Trophoblast cell (in vitro differentiated cells and primary cell): Measurements from ENCODE around the gene MAP3K7.

Experiments used
- DNase-seq, 2 donors: peaks; one replicate each; pipeline ENCODE4 v3.0.0-alpha.2; 2016
- H2AFZ ChIP-seq: 2 replicates; pipeline ENCODE4 v1.6.1; 2013; ENCODE audit warnings: low read length, moderate library complexity, mild to moderate bottlenecking; ENCODE audit not compliant: insufficient read depth, poor library complexity
- H2AK5ac ChIP-seq: 2 replicates; pipeline ENCODE4 v1.6.1; 2013; ENCODE audit warnings: mild to moderate bottlenecking, low read length
- H2BK120ac ChIP-seq: 2 replicates; pipeline ENCODE4 v1.6.1; 2013; ENCODE audit warnings: low read length, mild to moderate bottlenecking, moderate library complexity; ENCODE audit not compliant: insufficient read depth, poor library complexity
- H2BK12ac ChIP-seq: 2 replicates; pipeline ENCODE4 v1.6.1; 2013; ENCODE audit warnings: mild to moderate bottlenecking, low read length, moderate library complexity
- H2BK5ac ChIP-seq: 2 replicates; pipeline ENCODE4 v1.6.1; 2013; ENCODE audit warnings: low read length, low read depth, moderate library complexity, mild to moderate bottlenecking; ENCODE audit not compliant: poor library complexity
- H3K14ac ChIP-seq: 2 replicates; pipeline ENCODE4 v1.6.1; 2013; ENCODE audit warnings: mild to moderate bottlenecking, low read length
- H3K18ac ChIP-seq: 2 replicates; pipeline ENCODE4 v1.6.1; 2013; ENCODE audit warnings: mild to moderate bottlenecking, low read length
- H3K23ac ChIP-seq: 2 replicates; pipeline ENCODE4 v1.6.1; 2013; ENCODE audit warnings: low read length
- H3K27ac ChIP-seq: 2 replicates; pipeline ENCODE4 v1.5.1; 2013; ENCODE audit warnings: low read depth, mild to moderate bottlenecking, inconsistent platforms, low read length, moderate library complexity
- H3K27me3 ChIP-seq: 2 replicates; pipeline ENCODE4 v1.6.1; 2013; ENCODE audit warnings: inconsistent platforms, mild to moderate bottlenecking, low read length, moderate library complexity; ENCODE audit not compliant: insufficient read depth
- H3K36me3 ChIP-seq, 2 experiments: 1 replicate in 1 of 2; 2 replicates in 1 of 2; pipeline ENCODE4 v1.6.1; 2013; ENCODE audit warnings: low read length in 2 of 2, mild to moderate bottlenecking in 2 of 2, moderate library complexity in 1 of 2; ENCODE audit not compliant: insufficient read depth in 2 of 2, control insufficient read depth in 1 of 2
- H3K4ac ChIP-seq: 2 replicates; pipeline ENCODE4 v1.6.1; 2013; ENCODE audit warnings: low read depth, mild to moderate bottlenecking, low read length, moderate library complexity
- H3K4me1 ChIP-seq, 2 experiments: 1 replicate in 1 of 2; 2 replicates in 1 of 2; pipeline ENCODE4 v1.6.1; 2013; ENCODE audit warnings: low read length in 2 of 2, mild to moderate bottlenecking in 2 of 2, moderate library complexity in 1 of 2; ENCODE audit not compliant: insufficient read depth in 2 of 2, control insufficient read depth in 1 of 2
- H3K4me2 ChIP-seq: 2 replicates; pipeline ENCODE4 v1.6.1; 2013; ENCODE audit warnings: inconsistent platforms, mild to moderate bottlenecking, low read length, moderate library complexity
- H3K4me3 ChIP-seq: 2 replicates; pipeline ENCODE4 v1.5.1; 2013; ENCODE audit warnings: mild to moderate bottlenecking, low read depth, low read length, inconsistent platforms
- H3K79me1 ChIP-seq: one replicate; pipeline ENCODE4 v1.6.1; 2013; ENCODE audit warnings: low read length
- H3K79me2 ChIP-seq: 2 replicates; pipeline ENCODE4 v1.6.1; 2013; ENCODE audit warnings: low read length, mild to moderate bottlenecking; ENCODE audit not compliant: control insufficient read depth, insufficient read depth, poor library complexity
- H3K9ac ChIP-seq: 2 replicates; pipeline ENCODE4 v1.6.1; 2013; ENCODE audit warnings: mild to moderate bottlenecking, low read length
- H3K9me3 ChIP-seq: 2 replicates; pipeline ENCODE4 v1.6.1; 2013; ENCODE audit warnings: low read depth, mild to moderate bottlenecking, control low read depth, inconsistent platforms, low read length; ENCODE audit not compliant: insufficient read depth
- H4K12ac ChIP-seq: 2 replicates; pipeline ENCODE4 v1.6.1; 2013; ENCODE audit warnings: low read depth, mild to moderate bottlenecking, low read length, moderate library complexity
- H4K8ac ChIP-seq: 2 replicates; pipeline ENCODE4 v1.6.1; 2013; ENCODE audit warnings: low read depth, mild to moderate bottlenecking, low read length, moderate library complexity
- H4K91ac ChIP-seq: one replicate; pipeline ENCODE4 v1.6.1; 2013; ENCODE audit warnings: low read depth, mild to moderate bottlenecking, low read length, moderate library complexity
- WGBS: extraction: QIAGEN DNeasy Blood & Tissue Kit; methylation state at CpG from one replicate; pipeline ENCODE4 v1.1.7; 2013; ENCODE audit warnings: missing lambda C conversion rate; ENCODE audit not compliant: insufficient read length, insufficient coverage; ENCODE audit errors: extremely low coverage; 5-methylcytosine and 5-hydroxymethylcytosine counted together

MAP3K7 gene

DNA sequence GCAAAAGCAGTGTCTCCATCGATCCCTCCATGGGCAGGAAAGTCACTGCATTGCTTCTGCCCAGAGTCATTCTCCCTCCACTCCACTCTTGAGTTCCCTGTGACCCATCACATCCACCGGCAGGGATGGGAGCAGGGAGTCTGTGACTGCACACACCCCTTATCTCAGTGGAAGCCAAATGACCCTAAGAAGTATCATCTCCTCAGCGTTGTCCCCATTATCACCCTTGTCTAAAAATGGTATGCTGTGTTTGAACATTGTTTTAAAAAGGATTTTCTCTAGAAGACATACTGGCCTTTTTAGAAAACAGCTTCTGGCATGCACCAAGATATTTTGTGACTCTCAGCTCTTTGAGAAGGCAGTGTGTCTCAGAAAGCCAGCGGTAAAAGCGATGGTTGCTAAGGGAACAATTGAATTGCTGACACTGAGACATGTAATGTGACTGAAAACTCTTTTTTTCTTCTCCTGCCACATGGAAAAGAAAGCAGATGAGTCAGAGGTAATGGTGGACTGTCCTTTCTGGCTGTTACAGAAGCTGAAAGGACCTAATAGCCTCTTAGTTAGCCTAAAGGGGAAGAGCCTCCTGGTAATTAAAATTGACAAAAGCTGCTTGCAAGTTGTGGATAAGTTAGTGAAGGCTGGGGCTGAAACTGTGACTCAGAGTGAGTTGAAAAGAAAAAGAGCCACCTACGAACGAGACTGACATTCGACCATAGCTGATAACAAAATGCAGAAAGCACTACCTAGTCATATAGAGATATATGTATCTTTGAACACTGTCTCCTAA, 120.5 kb downstream of the MAP3K7 start:
- Histone ChIP-seq H3K79me1 (peaks cover 2% of the 10 kb centered on the region), H3K9ac (no peak overlapping the region), H2AK5ac (peak overlapping the region; percentile 51), H3K4ac (no peak overlapping the region), H3K4me1 (peaks cover 2 to 5% of the 10 kb centered on the region in 2 experiments), H4K8ac (peak overlapping the region; percentile 30), H3K4me2 (no peak overlapping the region), H2BK5ac (peak overlapping the region; percentile 58), H2BK120ac (peak overlapping the region; percentile 47), H3K4me3 (no peak overlapping the region), H3K79me2 (no peaks in the 10 kb centered on the region), H3K36me3 (no peaks in the 10 kb centered on the region), H3K14ac (peak overlapping the region; percentile 47), H2AFZ (no peak overlapping the region), H4K91ac (peak overlapping the region; percentile 82), H3K27ac (peak overlapping the region; percentile 68), H3K18ac (peak overlapping the region; percentile 14), H3K9me3 (no peaks in the 10 kb centered on the region), H2BK12ac (peak overlapping the region; percentile 90), H4K12ac (no peak overlapping the region), H3K23ac (no peak overlapping the region), H3K27me3 (no peaks in the 10 kb centered on the region)
- no CpG with 5 or more reads among the region's 8 CpGs for WGBS
- DNase-seq: no peak

DNA sequence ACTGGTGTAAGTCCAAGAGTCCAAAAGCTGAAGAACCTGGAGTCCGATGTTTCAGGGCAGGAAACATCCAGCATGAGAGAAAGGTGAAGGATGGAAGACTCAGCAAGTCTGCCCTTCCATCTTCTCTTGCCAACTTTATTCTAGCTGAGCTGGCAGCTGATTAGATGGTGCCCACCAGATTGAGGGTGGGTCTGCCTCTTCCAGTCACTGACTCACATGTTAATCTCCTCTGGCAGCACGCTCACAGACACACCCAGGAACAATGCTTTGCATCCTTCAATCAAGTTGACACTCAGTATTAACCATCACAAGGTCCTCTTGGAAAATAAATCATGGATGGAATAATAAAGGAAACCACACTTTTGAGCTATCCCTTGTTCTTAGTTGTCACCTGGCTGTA, 121.2 kb downstream of the MAP3K7 start:
- no peak overlapping the region for H2BK5ac ChIP-seq
- no peak for DNase-seq
- H3K23ac ChIP-seq: no peak overlapping the region
- no peak overlapping the region for H3K27ac ChIP-seq
- no CpG with 5 or more reads among the region's 2 CpGs for WGBS
- H4K12ac ChIP-seq: no peak overlapping the region
- no peak overlapping the region for H3K14ac ChIP-seq
- H3K4me2 ChIP-seq: no peak overlapping the region
- H3K18ac ChIP-seq: no peak overlapping the region
- H2BK120ac ChIP-seq: no peak overlapping the region
- H3K4me3 ChIP-seq: no peak overlapping the region
- no peaks in the 10 kb centered on the region for H3K36me3 ChIP-seq
- H3K4ac ChIP-seq: no peak overlapping the region
- no peak overlapping the region for H4K91ac ChIP-seq
- H4K8ac ChIP-seq: no peak overlapping the region
- H3K9ac ChIP-seq: no peak overlapping the region
- H3K9me3 ChIP-seq: no peaks in the 10 kb centered on the region
- no peak overlapping the region for H2BK12ac ChIP-seq
- peaks cover 2 to 4% of the 10 kb centered on the region in 2 experiments for H3K4me1 ChIP-seq
- H3K27me3 ChIP-seq: no peaks in the 10 kb centered on the region
- H3K79me1 ChIP-seq: peaks cover 2% of the 10 kb centered on the region
- H2AK5ac ChIP-seq: no peak overlapping the region
- no peak overlapping the region for H2AFZ ChIP-seq
- no peaks in the 10 kb centered on the region for H3K79me2 ChIP-seq

DNA sequence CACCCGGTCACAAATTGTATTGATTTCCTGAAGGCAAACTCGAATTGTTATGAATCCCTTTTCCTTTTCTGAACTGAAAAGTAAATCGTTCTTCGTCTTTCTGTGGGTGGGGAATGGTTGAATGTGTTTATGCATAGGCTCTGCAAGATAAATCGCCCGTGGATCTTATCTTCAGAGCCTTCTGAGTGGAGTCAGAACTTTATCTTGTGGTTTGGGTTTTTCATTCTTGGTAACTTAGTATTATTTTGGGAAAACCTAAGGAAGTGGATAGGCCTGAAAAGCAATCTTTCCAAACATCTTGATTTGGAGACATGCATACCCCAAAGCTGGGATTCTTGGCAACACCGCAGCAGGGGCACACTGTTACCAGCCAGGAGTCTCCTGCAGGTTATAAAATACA, 122.4 kb downstream of the MAP3K7 start:
- Histone ChIP-seq H3K4me1 (peaks cover 2 to 12% of the 10 kb centered on the region in 2 experiments), H3K9me3 (no peaks in the 10 kb centered on the region), H2BK12ac (no peak overlapping the region), H3K14ac (no peak overlapping the region), H3K9ac (no peak overlapping the region), H4K8ac (no peak overlapping the region), H2AFZ (no peak overlapping the region), H3K18ac (no peak overlapping the region), H3K79me2 (no peaks in the 10 kb centered on the region), H3K36me3 (no peaks in the 10 kb centered on the region), H3K4me2 (no peak overlapping the region), H3K4me3 (no peak overlapping the region), H3K27me3 (no peaks in the 10 kb centered on the region), H4K12ac (no peak overlapping the region), H3K4ac (no peak overlapping the region), H3K23ac (no peak overlapping the region), H3K27ac (no peak overlapping the region), H3K79me1 (peaks cover 4% of the 10 kb centered on the region), H2BK120ac (no peak overlapping the region), H2AK5ac (no peak overlapping the region), H2BK5ac (no peak overlapping the region), H4K91ac (no peak overlapping the region)
- DNase-seq: no peak
- no CpG with 5 or more reads among the region's 7 CpGs for whole genome bisulfite sequencing

DNA sequence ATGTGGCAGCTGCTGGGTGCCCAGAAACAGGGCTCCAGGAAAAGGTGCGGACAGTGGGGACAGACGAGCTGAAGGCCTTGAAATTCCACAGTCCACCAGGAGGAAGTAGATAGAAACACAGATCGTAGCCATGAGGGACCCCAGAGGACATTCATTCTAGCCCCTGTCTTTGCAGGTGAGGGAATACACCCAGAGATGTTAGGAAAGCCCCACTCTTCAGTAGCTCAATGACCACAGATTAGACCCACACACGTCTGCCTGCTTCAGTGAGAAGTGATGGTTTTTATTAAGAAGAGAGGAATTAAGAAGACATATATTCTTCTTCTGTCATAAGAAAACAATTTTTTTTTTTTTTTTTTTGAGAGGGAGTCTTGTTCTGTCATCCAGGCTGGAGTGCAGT, 123.0 kb downstream of the MAP3K7 start:
- no peak overlapping the region for H3K27ac ChIP-seq
- no peak overlapping the region for H2AFZ ChIP-seq
- no peak overlapping the region for H4K12ac ChIP-seq
- H2BK12ac ChIP-seq: peak overlapping the region; percentile 52
- no peak overlapping the region for H2BK120ac ChIP-seq
- H3K23ac ChIP-seq: no peak overlapping the region
- H3K9ac ChIP-seq: no peak overlapping the region
- H3K9me3 ChIP-seq: no peaks in the 10 kb centered on the region
- no CpG with 5 or more reads among the region's 4 CpGs for WGBS
- no peaks in the 10 kb centered on the region for H3K27me3 ChIP-seq
- peaks cover 4% of the 10 kb centered on the region for H3K79me1 ChIP-seq
- no peak overlapping the region for H3K4me2 ChIP-seq
- H3K4ac ChIP-seq: no peak overlapping the region
- H3K4me3 ChIP-seq: no peak overlapping the region
- no peak overlapping the region for H3K14ac ChIP-seq
- H2BK5ac ChIP-seq: no peak overlapping the region
- no peak overlapping the region for H4K8ac ChIP-seq
- H2AK5ac ChIP-seq: no peak overlapping the region
- peak overlapping the region; percentile 48 for H3K18ac ChIP-seq
- no peaks in the 10 kb centered on the region for H3K36me3 ChIP-seq
- peaks cover 5 to 16% of the 10 kb centered on the region in 2 experiments for H3K4me1 ChIP-seq
- no peak for DNase-seq
- no peaks in the 10 kb centered on the region for H3K79me2 ChIP-seq
- peak overlapping the region; percentile 38 for H4K91ac ChIP-seq
